K562 (cell line): ENCODE data around the gene CAMSAP2. TPM values are rescaled to one million over a fixed set of nuclear protein-coding genes. Genes with fewer than 3 reads are reported as not detected.
A peak's percentile ranks its signal among the peaks of the same experiment; 100 is the strongest.

Source experiments
- DACH1 ChIP-seq: fragments of 450-650 bp; IDR thresholded peaks from 2 replicates; pipeline ENCODE4 v1.6.1; 2018; ENCODE audit not compliant: partially characterized antibody
- GTF2F1 ChIP-seq: IDR thresholded peaks from 2 replicates; pipeline ENCODE4 v1.6.1; 2011; ENCODE audit warnings: low read depth, low read length, improper control_type of control experiment
- SMC3 ChIP-seq: conservative IDR thresholded peaks from 2 replicates; pipeline ENCODE4 v1.6.1; 2011; ENCODE audit warnings: low read depth, low read length, improper control_type of control experiment; ENCODE audit not compliant: insufficient read depth
- polyA plus RNA-seq, 8 experiments: library from polyadenylated mRNA; depleted of rRNA in 4 of 8; stranded (reverse) in 5 of 8; unstranded in 3 of 8; fragments of >200 nt; fragmentation: Nextera tagmentation in 2 of 8; fragmentation: Illumina TruSeq in 1 of 8; extraction: Ambion mirVana in 2 of 8; extraction: Trizol in 1 of 8; gene quantifications; 2 replicates each; pipeline versions ENCODE4 v1.2.1 to v1.2.3, GENCODE V29; 2011 to 2014; ENCODE audit warnings: inconsistent platforms in 1 of 8, missing spikeins in 1 of 8
- total RNA-seq, 7 experiments: library from RNA; depleted of rRNA in 6 of 7; stranded (reverse); fragments of >200 nt in 6 of 7; fragmentation: Illumina TruSeq in 2 of 7; extraction: Trizol in 2 of 7; gene quantifications; 2 replicates each; pipeline versions ENCODE4 v1.2.1 to v1.2.3, GENCODE V29; 2011 to 2021; ENCODE audit warnings: low replicate concordance in 1 of 7
- TF ChIP-seq, protein P1 (sequence below), 3 experiments: IDR thresholded peaks in 2 of 3; conservative IDR thresholded peaks in 1 of 3; 2 replicates each; pipeline ENCODE4 v1.5.1; 2011 to 2012; ENCODE audit warnings: low read length in 3 of 3, mild to moderate bottlenecking in 3 of 3, control low read depth in 2 of 3, improper control_type of control experiment in 1 of 3, inconsistent platforms in 1 of 3, low read depth in 1 of 3, mixed read lengths in 1 of 3, moderate library complexity in 1 of 3; ENCODE audit not compliant: insufficient read depth in 2 of 3
- TF ChIP-seq, protein P2 (sequence below): fragments of 250-450 bp; sonication (Bioruptor Pico); IDR thresholded peaks from 2 replicates; pipeline ENCODE4 v1.5.0; 2021

Gene CAMSAP2
- total and polyA plus RNA-seq, 9 of the 15 experiments (the other 6 are each of a cell fraction or from before 2014, with no cell fraction given), result 1.4 to 7.5 (median 2.7) TPM

DNA sequence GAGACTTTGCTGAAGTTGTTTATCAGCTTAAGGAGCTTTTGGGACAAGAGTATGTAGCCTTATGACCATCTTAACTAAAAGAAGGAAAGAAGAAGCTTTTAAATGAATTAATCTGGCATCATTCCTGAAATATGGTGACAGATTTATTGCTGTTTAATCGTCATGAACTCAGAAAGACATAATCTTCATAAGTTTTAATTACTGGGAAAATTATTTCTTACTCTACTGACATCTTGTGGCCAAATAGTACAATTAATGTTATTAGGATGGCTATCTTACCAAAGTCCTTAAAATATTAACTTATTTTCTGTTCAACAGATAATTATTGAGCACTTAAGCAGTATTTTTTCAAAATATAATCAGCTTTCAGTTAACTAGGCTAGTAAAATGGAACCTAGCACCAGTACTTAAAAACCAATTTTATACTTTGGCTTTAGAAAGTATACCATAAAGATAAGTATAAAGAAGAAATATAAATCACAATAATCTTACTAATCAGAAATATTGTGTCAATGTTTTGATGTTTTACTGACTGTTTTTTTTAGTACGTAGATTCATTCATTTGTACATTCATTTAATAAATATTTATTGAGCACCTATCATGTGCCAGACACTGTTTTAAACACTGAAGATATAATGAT is 99.4 kb downstream of the CAMSAP2 start (continued):
- TF ChIP-seq, protein P1, sequence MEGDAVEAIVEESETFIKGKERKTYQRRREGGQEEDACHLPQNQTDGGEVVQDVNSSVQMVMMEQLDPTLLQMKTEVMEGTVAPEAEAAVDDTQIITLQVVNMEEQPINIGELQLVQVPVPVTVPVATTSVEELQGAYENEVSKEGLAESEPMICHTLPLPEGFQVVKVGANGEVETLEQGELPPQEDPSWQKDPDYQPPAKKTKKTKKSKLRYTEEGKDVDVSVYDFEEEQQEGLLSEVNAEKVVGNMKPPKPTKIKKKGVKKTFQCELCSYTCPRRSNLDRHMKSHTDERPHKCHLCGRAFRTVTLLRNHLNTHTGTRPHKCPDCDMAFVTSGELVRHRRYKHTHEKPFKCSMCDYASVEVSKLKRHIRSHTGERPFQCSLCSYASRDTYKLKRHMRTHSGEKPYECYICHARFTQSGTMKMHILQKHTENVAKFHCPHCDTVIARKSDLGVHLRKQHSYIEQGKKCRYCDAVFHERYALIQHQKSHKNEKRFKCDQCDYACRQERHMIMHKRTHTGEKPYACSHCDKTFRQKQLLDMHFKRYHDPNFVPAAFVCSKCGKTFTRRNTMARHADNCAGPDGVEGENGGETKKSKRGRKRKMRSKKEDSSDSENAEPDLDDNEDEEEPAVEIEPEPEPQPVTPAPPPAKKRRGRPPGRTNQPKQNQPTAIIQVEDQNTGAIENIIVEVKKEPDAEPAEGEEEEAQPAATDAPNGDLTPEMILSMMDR (IDR thresholded peaks at IDR 0.05 in 2 of 3, conservative IDR thresholded peaks at IDR 0.05 in 1 of 3; ENCODE audit: insufficient read depth in 2 of 3, low read depth in 1 of 3, low read length in 3 of 3), result peak in 2 of 3 experiments; percentile 8 to 50; a peak in 2 of 6 replicates
- TF ChIP-seq GTF2F1 (no peak), DACH1 (peak; percentile 82), SMC3 (0 out of 2 replicates have a peak, but pooled peaks have one; percentile 9)
- TF ChIP-seq, protein P2, sequence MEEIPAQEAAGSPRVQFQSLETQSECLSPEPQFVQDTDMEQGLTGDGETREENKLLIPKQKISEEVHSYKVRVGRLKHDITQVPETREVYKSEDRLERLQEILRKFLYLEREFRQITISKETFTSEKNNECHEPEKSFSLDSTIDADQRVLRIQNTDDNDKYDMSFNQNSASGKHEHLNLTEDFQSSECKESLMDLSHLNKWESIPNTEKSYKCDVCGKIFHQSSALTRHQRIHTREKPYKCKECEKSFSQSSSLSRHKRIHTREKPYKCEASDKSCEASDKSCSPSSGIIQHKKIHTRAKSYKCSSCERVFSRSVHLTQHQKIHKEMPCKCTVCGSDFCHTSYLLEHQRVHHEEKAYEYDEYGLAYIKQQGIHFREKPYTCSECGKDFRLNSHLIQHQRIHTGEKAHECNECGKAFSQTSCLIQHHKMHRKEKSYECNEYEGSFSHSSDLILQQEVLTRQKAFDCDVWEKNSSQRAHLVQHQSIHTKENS, result no peak
